IMR-90 (cell line): ENCODE results near the gene KRT1. TPM values are rescaled to one million over a fixed set of nuclear protein-coding genes. Genes with fewer than 3 reads are reported as not detected.

Experiments
- ATAC-seq: fragments of 200-7000 bp; cut with Tn5 transposase; 2 replicates; pipeline ENCODE4 v1.9.1; 2020; ENCODE audit warnings: low read depth, mild to moderate bottlenecking, moderate library complexity
- BruUV-seq: library from RNA; stranded (reverse); fragments of 400-500 nt; replicated peaks from 2 replicates; lab custom pipeline; 2021; lab: Mats Ljungman, UMichigan
- CTCF ChIA-PET: fragments of 300-600 bp; formaldehyde crosslinking; extraction: SDS; loops from one replicate; lab custom pipeline; 2021; ENCODE audit warnings: antibody characterized with exemption; lab: Yijun Ruan, JAX
- POLR2A ChIA-PET: fragments of 300-600 bp; sonication (Branson Sonifier 250); formaldehyde crosslinking; loops from one replicate; lab custom pipeline; 2022; ENCODE audit warnings: antibody characterized with exemption; ENCODE audit not compliant: unreplicated experiment; lab: Charles Lee
- DNase-seq: peaks from one replicate; pipeline ENCODE4 v3.0.0; 2013
- H2AFZ ChIP-seq: replicated peaks from 2 replicates; pipeline ENCODE3; 2013; ENCODE audit warnings: low read length, mild to moderate bottlenecking; ENCODE audit not compliant: poor library complexity
- H2AK5ac ChIP-seq: 2 replicates; pipeline ENCODE4 v1.6.1; 2013; ENCODE audit warnings: low read depth, low read length, inconsistent platforms
- H2AK9ac ChIP-seq: replicated peaks from 2 replicates; pipeline ENCODE3; 2013; ENCODE audit warnings: mild to moderate bottlenecking, low read depth, low read length, moderate library complexity; ENCODE audit not compliant: poor library complexity
- H2BK120ac ChIP-seq: 2 replicates; pipeline ENCODE4 v1.6.1; 2013; ENCODE audit warnings: low read depth, low read length, inconsistent platforms
- H2BK15ac ChIP-seq: 3 replicates; pipeline ENCODE4 v1.6.1; 2013; ENCODE audit warnings: low read depth, low read length, inconsistent platforms
- H2BK20ac ChIP-seq: 2 replicates; pipeline ENCODE4 v1.6.1; 2013; ENCODE audit warnings: low read depth, mild to moderate bottlenecking, inconsistent platforms, low read length, moderate library complexity
- H2BK5ac ChIP-seq: 2 replicates; pipeline ENCODE4 v1.6.1; 2013; ENCODE audit warnings: mild to moderate bottlenecking, low read depth, low read length, inconsistent platforms; ENCODE audit not compliant: poor library complexity, severe bottlenecking
- H3K14ac ChIP-seq: replicated peaks from 2 replicates; pipeline ENCODE4 v1.6.1; 2013; ENCODE audit warnings: low read depth, low read length, inconsistent platforms
- H3K18ac ChIP-seq: 2 replicates; pipeline ENCODE4 v1.6.1; 2013; ENCODE audit warnings: low read depth, low read length, control low read depth
- H3K23ac ChIP-seq: 2 replicates; pipeline ENCODE4 v1.6.1; 2013; ENCODE audit warnings: low read depth, low read length, inconsistent platforms
- H3K27ac ChIP-seq: 2 replicates; pipeline ENCODE4 v1.5.1; 2013; ENCODE audit warnings: mild to moderate bottlenecking, control low read depth, low read length; ENCODE audit not compliant: insufficient read depth
- H3K27me3 ChIP-seq: 2 replicates; pipeline ENCODE4 v1.6.1; 2013; ENCODE audit warnings: low read length; ENCODE audit not compliant: control insufficient read depth, insufficient read depth
- H3K36me3 ChIP-seq: 2 replicates; pipeline ENCODE4 v1.6.1; 2013; ENCODE audit warnings: low read length, mixed read lengths; ENCODE audit not compliant: control insufficient read depth, insufficient read depth
- H3K4ac ChIP-seq: 2 replicates; pipeline ENCODE4 v1.6.1; 2013; ENCODE audit warnings: low read depth, low read length, inconsistent platforms
- H3K4me1 ChIP-seq: 2 replicates; pipeline ENCODE4 v1.6.1; 2013; ENCODE audit warnings: low read length, mixed read lengths; ENCODE audit not compliant: control insufficient read depth, insufficient read depth
- H3K4me2 ChIP-seq: 2 replicates; pipeline ENCODE4 v1.6.1; 2013; ENCODE audit warnings: low read depth, mild to moderate bottlenecking, control low read depth, low read length, moderate library complexity
- H3K4me3 ChIP-seq: 2 replicates; pipeline ENCODE4 v1.5.1; 2013; ENCODE audit warnings: low read depth, mild to moderate bottlenecking, control low read depth, low read length, moderate library complexity; ENCODE audit not compliant: insufficient read depth
- H3K56ac ChIP-seq: 2 replicates; pipeline ENCODE4 v1.6.1; 2013; ENCODE audit warnings: low read length, inconsistent platforms; ENCODE audit not compliant: insufficient read depth; ENCODE audit errors: extremely low read depth
- H3K79me1 ChIP-seq, 2 experiments: 2 replicates each; pipeline ENCODE4 v1.6.1; 2013; ENCODE audit warnings: low read length in 2 of 2, inconsistent platforms in 1 of 2, low read depth in 1 of 2
- H3K9ac ChIP-seq: 2 replicates; pipeline ENCODE4 v1.6.1; 2013; ENCODE audit warnings: low read depth, low read length, control low read depth
- H3K9me1 ChIP-seq: 2 replicates; pipeline ENCODE4 v1.6.1; 2013; ENCODE audit warnings: low read length, inconsistent platforms; ENCODE audit not compliant: insufficient read depth
- H3K9me3 ChIP-seq: 2 replicates; pipeline ENCODE4 v1.6.1; 2013; ENCODE audit warnings: low read length; ENCODE audit not compliant: control insufficient read depth, insufficient read depth
- H4K20me1 ChIP-seq: 2 replicates; pipeline ENCODE4 v1.6.1; 2013; ENCODE audit warnings: low read length, inconsistent platforms; ENCODE audit not compliant: insufficient read depth
- H4K5ac ChIP-seq: 2 replicates; pipeline ENCODE4 v1.6.1; 2013; ENCODE audit warnings: mild to moderate bottlenecking, low read depth, low read length, control low read depth
- H4K8ac ChIP-seq, 2 experiments: 2 replicates each; pipeline ENCODE4 v1.6.1; 2013; ENCODE audit warnings: low read depth in 2 of 2, low read length in 2 of 2, control low read depth in 1 of 2, inconsistent platforms in 1 of 2
- H4K91ac ChIP-seq: 2 replicates; pipeline ENCODE4 v1.6.1; 2013; ENCODE audit warnings: low read depth, low read length, inconsistent platforms; ENCODE audit not compliant: insufficient read depth
- BHLHE40 ChIP-seq: fragments of 150-350 bp; IDR thresholded peaks from 2 replicates; pipeline ENCODE4 v1.6.1; 2016; ENCODE audit warnings: mild to moderate bottlenecking, low read depth, low read length
- FOS ChIP-seq: fragments of 150-350 bp; IDR thresholded peaks from 2 replicates; pipeline ENCODE4 v1.6.1; 2016; ENCODE audit warnings: low read depth, low read length
- MAFK ChIP-seq: IDR thresholded peaks from 2 replicates; pipeline ENCODE4 v1.6.1; 2012; ENCODE audit warnings: low read depth, low read length, improper control_type of control experiment
- POLR2A ChIP-seq: IDR thresholded peaks from 2 replicates; pipeline ENCODE4 v1.6.1; 2012; ENCODE audit warnings: mild to moderate bottlenecking, low read depth, low read length
- RFX5 ChIP-seq: IDR thresholded peaks from 2 replicates; pipeline ENCODE4 v1.8.0; 2012; ENCODE audit warnings: low read depth, mild to moderate bottlenecking, low read length, moderate library complexity
- USF2 ChIP-seq: fragments of 150-350 bp; IDR thresholded peaks from 2 replicates; pipeline ENCODE4 v1.6.1; 2017; ENCODE audit warnings: mild to moderate bottlenecking, antibody characterized with exemption, low read length, low read depth
- WGBS, 2 experiments: methylation state at CpG; one replicate each; pipeline versions ENCODE4 v1.1.5 to v1.1.7; 2013; ENCODE audit warnings: missing lambda C conversion rate in 2 of 2; ENCODE audit not compliant: insufficient read length in 1 of 2; ENCODE audit errors: extremely low coverage in 2 of 2; 5-methylcytosine and 5-hydroxymethylcytosine counted together
- dilution Hi-C: fragments of 300-500 bp; cut with HindIII; formaldehyde crosslinking; loops from one replicate; pipeline ENCODE4 v1.14.3; 2018; ENCODE audit warnings: low sequenced_read_pairs; ENCODE audit not compliant: unreplicated experiment
- in situ Hi-C: fragments of 300-500 bp; cut with MboI; formaldehyde crosslinking; loops from 3 replicates; pipeline ENCODE4 v1.14.3; 2019; ENCODE audit warnings: low sequenced_read_pairs, inconsistent platforms, mixed read lengths
- intact Hi-C: fragments of 100-400 bp; cut with micrococcal nuclease; formaldehyde crosslinking; loops from 2 replicates; pipeline ENCODE4 v1.10.0; 2022
- polyA plus RNA-seq, 3 experiments: library from polyadenylated mRNA; depleted of rRNA; stranded (reverse); fragments of >200 nt; gene quantifications; 2 replicates each; pipeline ENCODE4 v1.2.3, GENCODE V29; 2012; ENCODE audit warnings: low replicate concordance in 1 of 3
- total RNA-seq: library from RNA; depleted of rRNA; stranded (reverse); fragments of >200 nt; gene quantifications from 2 replicates; pipeline ENCODE4 v1.2.3, GENCODE V29; 2012

The KRT1 gene
- total and polyA plus RNA-seq, 2 of the 4 experiments (the other 2 are of a cell fraction) = not detected

GRCh38 chr12:52628111-52628507, 52.1 kb downstream of the KRT1 start:
- Histone ChIP-seq H4K8ac (no peak overlapping the region), H2BK15ac (no peak overlapping the region), H3K27ac (no peak overlapping the region), H4K5ac (no peak overlapping the region), H3K18ac (no peak overlapping the region), H3K79me1 (no peaks in the 10 kb centered on the region), H3K9ac (no peak overlapping the region), H2AFZ (no peak overlapping the region), H4K91ac (no peak overlapping the region), H3K56ac (no peak overlapping the region), H2AK9ac (no peak overlapping the region), H2BK5ac (no peak overlapping the region), H3K27me3 (peaks cover 8% of the 10 kb centered on the region), H4K20me1 (no peaks in the 10 kb centered on the region; the same call in 1 of the 2 replicates), H2BK20ac (no peak overlapping the region), H2AK5ac (no peak overlapping the region), H3K4me1 (no peaks in the 10 kb centered on the region), H3K14ac (no peak overlapping the region), H3K4ac (no peak overlapping the region), H3K36me3 (no peaks in the 10 kb centered on the region), H3K4me2 (no peak overlapping the region), H3K9me1 (no peaks in the 10 kb centered on the region), H3K9me3 (no peaks in the 10 kb centered on the region), H3K4me3 (no peak overlapping the region), H2BK120ac (no peak overlapping the region), H3K23ac (no peak overlapping the region)
- TF ChIP-seq RFX5 (no peak), USF2 (no peak), BHLHE40 (no peak), MAFK (no peak), FOS (no peak), POLR2A (no peak)
- CTCF ChIA-PET = no interaction called here
- intact Hi-C loops = no loop called here
- no CpG with 5 or more reads among the region's 4 CpGs for WGBS, 2 experiments
- in situ Hi-C loops = no loop called here
- dilution Hi-C loops = no loop called here
- POLR2A ChIA-PET = no interaction called here
- DNase-seq (no peak), ATAC-seq (no peak)
- BruUV-seq = no TSS peak
